ENCODE data around the gene NGEF.

DNA sequence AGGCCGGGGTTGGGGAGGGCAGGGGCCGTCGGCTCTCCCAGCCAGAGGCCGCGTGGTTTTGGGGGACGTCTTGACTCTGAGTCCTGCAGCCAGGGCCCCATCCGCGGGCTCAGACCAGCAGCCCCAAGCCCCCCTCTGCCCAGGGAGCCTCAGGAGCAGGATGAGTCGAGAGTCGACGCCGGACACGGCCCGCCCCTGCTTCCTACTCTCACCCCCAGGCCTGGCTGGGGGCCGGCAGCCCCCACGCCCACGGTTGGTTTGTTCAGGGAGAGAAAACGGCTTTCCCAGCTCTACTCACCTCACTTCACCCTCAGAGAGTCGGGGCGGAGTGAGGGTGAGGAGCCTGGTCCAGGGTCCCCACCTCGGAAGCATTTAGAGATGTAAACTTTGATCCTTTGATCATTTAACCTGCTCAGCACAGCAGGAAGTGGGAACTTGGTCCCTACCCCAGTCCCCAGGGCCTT, 136.0 kb downstream of the NGEF start:
- TF ChIP-seq, protein P1, sequence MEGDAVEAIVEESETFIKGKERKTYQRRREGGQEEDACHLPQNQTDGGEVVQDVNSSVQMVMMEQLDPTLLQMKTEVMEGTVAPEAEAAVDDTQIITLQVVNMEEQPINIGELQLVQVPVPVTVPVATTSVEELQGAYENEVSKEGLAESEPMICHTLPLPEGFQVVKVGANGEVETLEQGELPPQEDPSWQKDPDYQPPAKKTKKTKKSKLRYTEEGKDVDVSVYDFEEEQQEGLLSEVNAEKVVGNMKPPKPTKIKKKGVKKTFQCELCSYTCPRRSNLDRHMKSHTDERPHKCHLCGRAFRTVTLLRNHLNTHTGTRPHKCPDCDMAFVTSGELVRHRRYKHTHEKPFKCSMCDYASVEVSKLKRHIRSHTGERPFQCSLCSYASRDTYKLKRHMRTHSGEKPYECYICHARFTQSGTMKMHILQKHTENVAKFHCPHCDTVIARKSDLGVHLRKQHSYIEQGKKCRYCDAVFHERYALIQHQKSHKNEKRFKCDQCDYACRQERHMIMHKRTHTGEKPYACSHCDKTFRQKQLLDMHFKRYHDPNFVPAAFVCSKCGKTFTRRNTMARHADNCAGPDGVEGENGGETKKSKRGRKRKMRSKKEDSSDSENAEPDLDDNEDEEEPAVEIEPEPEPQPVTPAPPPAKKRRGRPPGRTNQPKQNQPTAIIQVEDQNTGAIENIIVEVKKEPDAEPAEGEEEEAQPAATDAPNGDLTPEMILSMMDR (tag by site-specific recombination; IDR thresholded peaks at IDR 0.05): no peak
- TF ChIP-seq, protein P2, sequence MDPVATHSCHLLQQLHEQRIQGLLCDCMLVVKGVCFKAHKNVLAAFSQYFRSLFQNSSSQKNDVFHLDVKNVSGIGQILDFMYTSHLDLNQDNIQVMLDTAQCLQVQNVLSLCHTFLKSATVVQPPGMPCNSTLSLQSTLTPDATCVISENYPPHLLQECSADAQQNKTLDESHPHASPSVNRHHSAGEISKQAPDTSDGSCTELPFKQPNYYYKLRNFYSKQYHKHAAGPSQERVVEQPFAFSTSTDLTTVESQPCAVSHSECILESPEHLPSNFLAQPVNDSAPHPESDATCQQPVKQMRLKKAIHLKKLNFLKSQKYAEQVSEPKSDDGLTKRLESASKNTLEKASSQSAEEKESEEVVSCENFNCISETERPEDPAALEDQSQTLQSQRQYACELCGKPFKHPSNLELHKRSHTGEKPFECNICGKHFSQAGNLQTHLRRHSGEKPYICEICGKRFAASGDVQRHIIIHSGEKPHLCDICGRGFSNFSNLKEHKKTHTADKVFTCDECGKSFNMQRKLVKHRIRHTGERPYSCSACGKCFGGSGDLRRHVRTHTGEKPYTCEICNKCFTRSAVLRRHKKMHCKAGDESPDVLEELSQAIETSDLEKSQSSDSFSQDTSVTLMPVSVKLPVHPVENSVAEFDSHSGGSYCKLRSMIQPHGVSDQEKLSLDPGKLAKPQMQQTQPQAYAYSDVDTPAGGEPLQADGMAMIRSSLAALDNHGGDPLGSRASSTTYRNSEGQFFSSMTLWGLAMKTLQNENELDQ (tag by site-specific recombination; IDR thresholded peaks at IDR 0.05; ENCODE audit: low read depth): no peak
- TF ChIP-seq MYNN (tag by site-specific recombination; IDR thresholded peaks at IDR 0.05; ENCODE audit: borderline replicate concordance): no peak
- TF ChIP-seq REPIN1 (tag by site-specific recombination; IDR thresholded peaks at IDR 0.05; ENCODE audit: low read depth): no peak

Measured in HEK293 (cell line).